Vagina (tissue), 2 donors: Measurements from ENCODE around the gene RPS6KA5.

ENCODE experiments used
- POLR2A ChIP-seq, 2 donors: fragments of 450-650 bp; IDR thresholded peaks; one replicate each; pipeline ENCODE4 v1.6.1; 2017; ENCODE audit warnings: antibody characterized with exemption in 2 of 2, mild to moderate bottlenecking in 2 of 2, moderate library complexity in 2 of 2
- TF ChIP-seq, protein P1 (sequence below), 3 experiments: fragments of 450-650 bp in 2 of 3; fragments of 200-600 bp in 1 of 3; sonication (generic) in 1 of 3; IDR thresholded peaks; one replicate each; pipeline ENCODE4 v1.5.1; 2017 to 2019; ENCODE audit warnings: antibody characterized with exemption in 3 of 3, mild to moderate bottlenecking in 2 of 3, moderate library complexity in 2 of 3

DNA sequence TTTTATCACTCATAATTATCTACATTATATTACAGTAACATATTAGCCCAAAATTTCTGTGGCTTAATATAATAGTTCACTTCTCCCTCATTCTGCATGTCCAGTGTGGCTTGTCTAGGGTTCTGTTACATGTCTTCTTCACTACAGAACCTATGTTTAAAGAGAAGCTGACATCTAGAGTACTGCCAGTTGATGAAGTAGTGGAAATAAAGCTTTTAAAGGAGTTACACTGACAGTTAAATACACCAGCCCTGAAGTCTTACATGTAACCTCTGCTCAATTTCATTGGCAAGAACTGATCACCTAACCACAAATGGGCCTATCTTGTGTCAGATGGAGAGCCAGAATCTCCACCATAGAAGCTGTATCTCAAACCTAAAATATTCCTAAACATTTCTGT is 32.9 kb downstream of the RPS6KA5 start:
- TF ChIP-seq, protein P1, sequence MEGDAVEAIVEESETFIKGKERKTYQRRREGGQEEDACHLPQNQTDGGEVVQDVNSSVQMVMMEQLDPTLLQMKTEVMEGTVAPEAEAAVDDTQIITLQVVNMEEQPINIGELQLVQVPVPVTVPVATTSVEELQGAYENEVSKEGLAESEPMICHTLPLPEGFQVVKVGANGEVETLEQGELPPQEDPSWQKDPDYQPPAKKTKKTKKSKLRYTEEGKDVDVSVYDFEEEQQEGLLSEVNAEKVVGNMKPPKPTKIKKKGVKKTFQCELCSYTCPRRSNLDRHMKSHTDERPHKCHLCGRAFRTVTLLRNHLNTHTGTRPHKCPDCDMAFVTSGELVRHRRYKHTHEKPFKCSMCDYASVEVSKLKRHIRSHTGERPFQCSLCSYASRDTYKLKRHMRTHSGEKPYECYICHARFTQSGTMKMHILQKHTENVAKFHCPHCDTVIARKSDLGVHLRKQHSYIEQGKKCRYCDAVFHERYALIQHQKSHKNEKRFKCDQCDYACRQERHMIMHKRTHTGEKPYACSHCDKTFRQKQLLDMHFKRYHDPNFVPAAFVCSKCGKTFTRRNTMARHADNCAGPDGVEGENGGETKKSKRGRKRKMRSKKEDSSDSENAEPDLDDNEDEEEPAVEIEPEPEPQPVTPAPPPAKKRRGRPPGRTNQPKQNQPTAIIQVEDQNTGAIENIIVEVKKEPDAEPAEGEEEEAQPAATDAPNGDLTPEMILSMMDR (IDR thresholded peaks at IDR 0.05) = no peak
- TF ChIP-seq POLR2A (IDR thresholded peaks at IDR 0.05) = no peak
